Effector memory CD8-positive, alpha-beta T cell (primary cell): Measurements from ENCODE around the gene CIAPIN1.
A peak's percentile ranks its signal among the peaks of the same experiment; 100 is the strongest.
"Not testable (repeated sequence)": the region's sequence is repeated elsewhere in the genome, so short reads cannot be mapped to it uniquely, and the experiment has no call there.

ENCODE experiments used
- ATAC-seq: fragments of 150-1000 bp; cut with Tn5 transposase; replicated peaks from 2 replicates; pipeline ENCODE4 v1.10.0; 2021; ENCODE audit warnings: mild to moderate bottlenecking, moderate library complexity
- DNase-seq, 3 experiments: peaks; one replicate each; pipeline ENCODE4 v3.0.0; 2021
- H3K27ac Mint-ChIP-seq, 2 donors: one replicate each; pipeline ENCODE4 v1.8.0; 2022; ENCODE audit warnings: mild to moderate bottlenecking in 2 of 2, mixed read lengths in 2 of 2, moderate library complexity in 2 of 2
- H3K27me3 Mint-ChIP-seq, 2 donors: one replicate each; pipeline ENCODE4 v1.8.0; 2022; ENCODE audit warnings: mixed read lengths in 2 of 2
- H3K36me3 Mint-ChIP-seq: one replicate; pipeline ENCODE4 v1.8.0; 2022; ENCODE audit warnings: mild to moderate bottlenecking, moderate library complexity, mixed read lengths; ENCODE audit not compliant: insufficient read depth
- H3K4me1 Mint-ChIP-seq, 2 donors: one replicate each; pipeline ENCODE4 v1.8.0; 2022; ENCODE audit warnings: low read depth in 2 of 2, mixed read lengths in 2 of 2
- H3K4me3 Mint-ChIP-seq, 2 donors: one replicate each; pipeline ENCODE4 v1.8.0; 2022; ENCODE audit warnings: mild to moderate bottlenecking in 2 of 2, mixed read lengths in 2 of 2, moderate library complexity in 2 of 2
- H3K9me3 Mint-ChIP-seq, 2 donors: one replicate each; pipeline ENCODE4 v1.8.0; 2022; ENCODE audit warnings: mixed read lengths in 2 of 2

CIAPIN1 gene

GRCh38 chr16:57444711-57445110 lies 2.5 kb downstream of the CIAPIN1 start:
- peaks cover 16% of the 10 kb centered on the region for H3K36me3 Mint-ChIP-seq

GRCh38 chr16:57440551-57440950 lies 6.6 kb downstream of the CIAPIN1 start:
- H3K4me3 Mint-ChIP-seq, H3K27ac Mint-ChIP-seq, ATAC-seq, H3K4me1 Mint-ChIP-seq, DNase-seq, H3K9me3 Mint-ChIP-seq, H3K27me3 Mint-ChIP-seq: not testable (repeated sequence)
- H3K36me3 Mint-ChIP-seq: peaks cover 28% of the 10 kb centered on the region

More at GRCh38 chr16:57444711-57445110, 2.5 kb downstream of the CIAPIN1 start:
- Mint-ChIP-seq H3K4me3 (no peak overlapping the region), H3K27ac (no peak overlapping the region), H3K27me3 (no peaks in the 10 kb centered on the region), H3K4me1 (peaks cover 5 to 30% of the 10 kb centered on the region in 2 donors), H3K9me3 (peaks cover 0 to 3% of the 10 kb centered on the region in 2 donors)
- ATAC-seq (no peak), DNase-seq (no peak)

- ATAC-seq, H3K27ac Mint-ChIP-seq, H3K4me1 Mint-ChIP-seq, H3K9me3 Mint-ChIP-seq, H3K27me3 Mint-ChIP-seq, DNase-seq, H3K4me3 Mint-ChIP-seq: not testable (repeated sequence)
- H3K36me3 Mint-ChIP-seq: peaks cover 31% of the 10 kb centered on the region
Measured at GRCh38 chr16:57439947-57440346, 7.2 kb downstream of the CIAPIN1 start.

GRCh38 chr16:57435838-57436237 lies 11.3 kb downstream of the CIAPIN1 start:
- H3K27ac Mint-ChIP-seq: no peak overlapping the region
- no peaks in the 10 kb centered on the region for H3K27me3 Mint-ChIP-seq
- H3K36me3 Mint-ChIP-seq: peaks cover 61% of the 10 kb centered on the region
- ATAC-seq: no peak
- peaks cover 0 to 3% of the 10 kb centered on the region in 2 donors for H3K9me3 Mint-ChIP-seq
- no peak overlapping the region for H3K4me3 Mint-ChIP-seq
- DNase-seq: no peak
- no peaks in the 10 kb centered on the region for H3K4me1 Mint-ChIP-seq

- Mint-ChIP-seq H3K4me3 (no peak overlapping the region), H3K27me3 (no peaks in the 10 kb centered on the region), H3K27ac (no peak overlapping the region), H3K9me3 (no peaks in the 10 kb centered on the region), H3K4me1 (no peaks in the 10 kb centered on the region), H3K36me3 (peaks cover 69% of the 10 kb centered on the region)
- ATAC-seq (no peak), DNase-seq (no peak)
Measured at GRCh38 chr16:57434003-57434402, 13.2 kb downstream of the CIAPIN1 start.

GRCh38 chr16:57432989-57433388 lies 14.2 kb downstream of the CIAPIN1 start:
- no peaks in the 10 kb centered on the region for H3K27me3 Mint-ChIP-seq
- ATAC-seq (no peak), DNase-seq (no peak)
- H3K36me3 Mint-ChIP-seq: peaks cover 59% of the 10 kb centered on the region
- no peak overlapping the region for H3K27ac Mint-ChIP-seq
- no peaks in the 10 kb centered on the region for H3K4me1 Mint-ChIP-seq
- H3K4me3 Mint-ChIP-seq: no peak overlapping the region
- H3K9me3 Mint-ChIP-seq: no peaks in the 10 kb centered on the region

- no peaks in the 10 kb centered on the region for H3K4me1 Mint-ChIP-seq
- H3K4me3 Mint-ChIP-seq: no peak overlapping the region
- H3K27me3 Mint-ChIP-seq: no peaks in the 10 kb centered on the region
- DNase-seq (no peak), ATAC-seq (no peak)
- no peak overlapping the region for H3K27ac Mint-ChIP-seq
- H3K9me3 Mint-ChIP-seq: no peaks in the 10 kb centered on the region
- H3K36me3 Mint-ChIP-seq: peaks cover 58% of the 10 kb centered on the region
Measured at GRCh38 chr16:57432505-57432904, 14.7 kb downstream of the CIAPIN1 start.

- H3K9me3 Mint-ChIP-seq: no peaks in the 10 kb centered on the region
- no peak overlapping the region for H3K4me3 Mint-ChIP-seq
- DNase-seq (no peak), ATAC-seq (no peak)
- H3K27me3 Mint-ChIP-seq: no peaks in the 10 kb centered on the region
- no peak overlapping the region for H3K27ac Mint-ChIP-seq
- H3K36me3 Mint-ChIP-seq: peaks cover 59% of the 10 kb centered on the region
- H3K4me1 Mint-ChIP-seq: no peaks in the 10 kb centered on the region
Measured at GRCh38 chr16:57430955-57431354, 16.2 kb downstream of the CIAPIN1 start.

- Mint-ChIP-seq H3K4me1 (no peaks in the 10 kb centered on the region), H3K4me3 (no peak overlapping the region), H3K9me3 (no peaks in the 10 kb centered on the region), H3K27me3 (no peaks in the 10 kb centered on the region), H3K36me3 (peaks cover 41% of the 10 kb centered on the region), H3K27ac (no peak overlapping the region)
- DNase-seq: no peak
- no peak for ATAC-seq
Measured at GRCh38 chr16:57427824-57428223, 19.4 kb downstream of the CIAPIN1 start.

- peaks cover 36% of the 10 kb centered on the region for H3K36me3 Mint-ChIP-seq
- H3K4me3 Mint-ChIP-seq: no peak overlapping the region
- no peaks in the 10 kb centered on the region for H3K9me3 Mint-ChIP-seq
- DNase-seq (no peak), ATAC-seq (no peak)
- H3K27me3 Mint-ChIP-seq: no peaks in the 10 kb centered on the region
- H3K4me1 Mint-ChIP-seq: no peaks in the 10 kb centered on the region
- no peak overlapping the region for H3K27ac Mint-ChIP-seq
Measured at GRCh38 chr16:57427307-57427706, 19.9 kb downstream of the CIAPIN1 start.

GRCh38 chr16:57426356-57426755 lies 20.8 kb downstream of the CIAPIN1 start:
- Mint-ChIP-seq H3K36me3 (peaks cover 26% of the 10 kb centered on the region), H3K4me1 (no peaks in the 10 kb centered on the region), H3K27ac (no peak overlapping the region), H3K27me3 (no peaks in the 10 kb centered on the region), H3K9me3 (no peaks in the 10 kb centered on the region), H3K4me3 (no peak overlapping the region)
- ATAC-seq (no peak), DNase-seq (no peak)

GRCh38 chr16:57424583-57424982 lies 22.6 kb downstream of the CIAPIN1 start:
- Mint-ChIP-seq H3K36me3 (peaks cover 10% of the 10 kb centered on the region), H3K27ac (peak overlapping the region in 1 of 2 donors; percentile 33), H3K4me1 (no peaks in the 10 kb centered on the region), H3K27me3 (no peaks in the 10 kb centered on the region), H3K9me3 (no peaks in the 10 kb centered on the region), H3K4me3 (no peak overlapping the region)
- DNase-seq: no peak
- no peak for ATAC-seq

- no peak for ATAC-seq
- Mint-ChIP-seq H3K36me3 (peaks cover 4% of the 10 kb centered on the region), H3K4me3 (no peak overlapping the region), H3K27me3 (no peaks in the 10 kb centered on the region), H3K4me1 (peaks cover 3 to 5% of the 10 kb centered on the region in 2 donors), H3K27ac (no peak overlapping the region), H3K9me3 (no peaks in the 10 kb centered on the region)
- no peak for DNase-seq
Measured at GRCh38 chr16:57423152-57423551, 24.0 kb downstream of the CIAPIN1 start.

- Mint-ChIP-seq H3K4me1 (peaks cover 3 to 10% of the 10 kb centered on the region in 2 donors), H3K27me3 (no peaks in the 10 kb centered on the region), H3K36me3 (peaks cover 4% of the 10 kb centered on the region), H3K4me3 (no peak overlapping the region), H3K27ac (peak overlapping the region in 1 of 2 donors; percentile 53), H3K9me3 (no peaks in the 10 kb centered on the region)
- DNase-seq (no peak), ATAC-seq (no peak)
Measured at GRCh38 chr16:57422026-57422944, 24.9 kb downstream of the CIAPIN1 start.
